ENCODE measurements around the gene KIFC3. TPM values are rescaled to one million over a fixed set of nuclear protein-coding genes. Genes with fewer than 3 reads are reported as not detected.

Gene KIFC3
- total RNA-seq, 1 experiment from 2014 or later: 32.6 TPM

- Histone ChIP-seq H2AFZ (ENCODE audit: low read length) (no peak overlapping the region), H3K9me2 (replicated peaks; ENCODE audit: low read length) (no peaks in the 10 kb centered on the region), H3F3A (ENCODE audit: low read length, unreplicated experiment) (no peaks in the 10 kb centered on the region), H3K27ac (ENCODE audit: low read length) (no peak overlapping the region), H3K4me1 (ENCODE audit: insufficient read depth, low read length) (no peaks in the 10 kb centered on the region), H3K79me2 (ENCODE audit: low read length) (no peaks in the 10 kb centered on the region), H3K9me3 (ENCODE audit: low read length) (no peaks in the 10 kb centered on the region), H3K36me3 (ENCODE audit: low read depth, low read length) (no peaks in the 10 kb centered on the region), H3K4me2 (ENCODE audit: low read length) (no peak overlapping the region), H3K27me3 (ENCODE audit: low read length) (no peaks in the 10 kb centered on the region), H3K9ac (ENCODE audit: low read length) (no peak overlapping the region), H4K20me1 (ENCODE audit: low read length) (no peaks in the 10 kb centered on the region), H3K4me3 (ENCODE audit: low read length) (no peak overlapping the region)
- no peak for TF ChIP-seq EZH2phosphoT487 (IDR thresholded peaks at IDR 0.05; ENCODE audit: borderline replicate concordance, low read length)
- no peak for TF ChIP-seq EZH2 (IDR thresholded peaks at IDR 0.05; ENCODE audit: low read length, unreplicated experiment)
- POLR2A ChIA-PET (ENCODE audit: unreplicated experiment): no interaction called here
- DNase-seq (no peak), ATAC-seq (no peak)
- CTCF ChIA-PET: no interaction called here
- no TSS peak for BruUV-seq (replicated peaks)
- intact Hi-C loops (cut with micrococcal nuclease): no loop called here
These were observed 31.9 kb downstream of the KIFC3 start for GRCh38 chr16:57770361-57770760.

- TF ChIP-seq EZH2phosphoT487 (IDR thresholded peaks at IDR 0.05; ENCODE audit: borderline replicate concordance, low read length) (no peak), CTCF (conservative IDR thresholded peaks at IDR 0.05; ENCODE audit: low read depth, low read length) (no peak), EZH2 (IDR thresholded peaks at IDR 0.05; ENCODE audit: low read length, unreplicated experiment) (no peak)
- Histone ChIP-seq H3K4me2 (ENCODE audit: low read length) (no peak overlapping the region), H3K27me3 (ENCODE audit: low read length) (no peaks in the 10 kb centered on the region), H3K79me2 (ENCODE audit: low read length) (no peaks in the 10 kb centered on the region), H3K4me3 (ENCODE audit: low read length) (no peak overlapping the region), H3F3A (ENCODE audit: low read length, unreplicated experiment) (no peaks in the 10 kb centered on the region), H3K9ac (ENCODE audit: low read length) (no peak overlapping the region), H3K9me3 (ENCODE audit: low read length) (no peaks in the 10 kb centered on the region), H4K20me1 (ENCODE audit: low read length) (no peaks in the 10 kb centered on the region), H3K4me1 (ENCODE audit: insufficient read depth, low read length) (no peaks in the 10 kb centered on the region), H3K36me3 (ENCODE audit: low read depth, low read length) (no peaks in the 10 kb centered on the region), H3K27ac (ENCODE audit: low read length) (no peak overlapping the region), H3K9me2 (replicated peaks; ENCODE audit: low read length) (no peaks in the 10 kb centered on the region), H2AFZ (ENCODE audit: low read length) (no peak overlapping the region)
- intact Hi-C loops (cut with micrococcal nuclease): no loop called here
- BruUV-seq (replicated peaks): no TSS peak
- ChIA-PET CTCF (no interaction called here), POLR2A (ENCODE audit: unreplicated experiment) (no interaction called here)
- no peak for DNase-seq
- ATAC-seq: no peak
These were observed 32.6 kb downstream of the KIFC3 start for GRCh38 chr16:57769541-57770145.

- H3K9me3 ChIP-seq (ENCODE audit: low read length): no peaks in the 10 kb centered on the region
- H3F3A ChIP-seq (ENCODE audit: low read length, unreplicated experiment): no peaks in the 10 kb centered on the region
- no peak for ATAC-seq
- DNase-seq: no peak
- no peaks in the 10 kb centered on the region for H3K79me2 ChIP-seq (ENCODE audit: low read length)
- no peak overlapping the region for H3K27ac ChIP-seq (ENCODE audit: low read length)
- H3K4me3 ChIP-seq (ENCODE audit: low read length): no peak overlapping the region
- H3K9me2 ChIP-seq (replicated peaks; ENCODE audit: low read length): no peaks in the 10 kb centered on the region
- no peaks in the 10 kb centered on the region for H3K36me3 ChIP-seq (ENCODE audit: low read depth, low read length)
- H4K20me1 ChIP-seq (ENCODE audit: low read length): no peaks in the 10 kb centered on the region
- H3K27me3 ChIP-seq (ENCODE audit: low read length): no peaks in the 10 kb centered on the region
- H3K4me2 ChIP-seq (ENCODE audit: low read length): no peak overlapping the region
- no peak overlapping the region for H3K9ac ChIP-seq (ENCODE audit: low read length)
- no peak overlapping the region for H2AFZ ChIP-seq (ENCODE audit: low read length)
- peaks cover 8% of the 10 kb centered on the region for H3K4me1 ChIP-seq (ENCODE audit: insufficient read depth, low read length)
- ChIA-PET CTCF (no interaction called here), POLR2A (ENCODE audit: unreplicated experiment) (no interaction called here)
- intact Hi-C loops (cut with micrococcal nuclease): no loop called here
- TF ChIP-seq CTCF (conservative IDR thresholded peaks at IDR 0.05; ENCODE audit: low read depth, low read length) (no peak), EZH2phosphoT487 (IDR thresholded peaks at IDR 0.05; ENCODE audit: borderline replicate concordance, low read length) (no peak), EZH2 (IDR thresholded peaks at IDR 0.05; ENCODE audit: low read length, unreplicated experiment) (no peak)
- BruUV-seq (replicated peaks): no TSS peak
These were observed 35.5 kb downstream of the KIFC3 start for GRCh38 chr16:57766714-57767348.

Measured in PC-3 (cell line).